Measurements from ENCODE around the gene DNAJC15. TPM values are rescaled to one million over a fixed set of nuclear protein-coding genes. Genes with fewer than 3 reads are reported as not detected.

The DNAJC15 gene
- total and polyA plus RNA-seq, 2 of the 8 experiments (the other 6 are each of a cell fraction or from before 2014, with no cell fraction given), result 5.8 to 20.8 TPM

DNA sequence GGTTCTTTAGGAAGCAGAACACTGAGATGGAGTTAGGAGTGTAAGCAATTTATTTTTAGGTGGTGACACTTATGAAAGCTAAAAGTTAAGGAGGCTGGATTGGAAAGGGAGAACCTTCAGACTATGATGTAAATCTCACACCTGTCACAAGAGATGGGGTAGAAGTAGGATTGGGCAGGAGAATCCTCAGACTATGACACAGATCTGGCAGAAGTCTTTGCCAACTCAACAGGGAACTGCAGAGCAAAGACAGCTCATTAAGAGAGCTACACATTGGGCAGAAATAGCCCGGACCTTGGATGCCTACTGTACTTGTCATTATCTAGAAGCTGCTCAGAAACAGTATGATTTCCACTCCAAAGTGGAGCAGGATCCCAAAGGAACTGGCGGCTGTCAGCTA lies 134.4 kb downstream of the DNAJC15 start (continued):
- TF ChIP-seq POLR2A (IDR thresholded peaks at IDR 0.05; ENCODE audit: control extremely low read depth in 1 of 2, low read depth in 2 of 2, low read length in 2 of 2), result no peak
